Pancreas (tissue), 10 donors: ENCODE measurements around the gene ZC2HC1B. TPM values are rescaled to one million over a fixed set of nuclear protein-coding genes. Genes with fewer than 3 reads are reported as not detected.

Source experiments
- ATAC-seq, 4 donors: fragments of 200-7000 bp; cut with Tn5 transposase; one replicate each; pipeline versions ENCODE4 v1.8.0 to v1.9.1; 2020; ENCODE audit warnings: mild to moderate bottlenecking in 4 of 4, moderate library complexity in 4 of 4
- DNase-seq, 6 donors: peaks; one replicate each; pipeline ENCODE4 v3.0.0-alpha.2; 2020
- FAIRE-seq: peaks from 2 replicates; lab custom pipeline; 2012; peaks lifted over from hg19 to GRCh38; lab: Jason Lieb, UNC
- H3K27ac ChIP-seq, 4 donors: fragments of 200-600 bp; sonication (generic); 1 replicate in 3 of 4; 2 replicates in 1 of 4; pipeline versions ENCODE4 v1.5.0 to v1.8.0; 2020
- H3K27me3 ChIP-seq, 4 donors: fragments of 200-600 bp; one replicate each; pipeline ENCODE4 v1.8.0; 2021
- H3K36me3 ChIP-seq, 3 donors: fragments of 200-600 bp; sonication (generic) in 1 of 3; one replicate each; pipeline versions ENCODE4 v1.5.0 to v1.8.0; 2020 to 2021
- H3K4me1 ChIP-seq, 3 donors: fragments of 200-600 bp; one replicate each; pipeline ENCODE4 v1.8.0; 2021
- H3K4me3 ChIP-seq, 4 donors: fragments of 200-600 bp; sonication (generic) in 2 of 4; one replicate each; pipeline versions ENCODE4 v1.5.0 to v1.8.0; 2020 to 2021
- H3K9me3 ChIP-seq, 4 donors: fragments of 200-600 bp; one replicate each; pipeline ENCODE4 v1.8.0; 2021
- CTCF ChIP-seq, 4 donors: fragments of 200-600 bp; sonication (generic) in 3 of 4; IDR thresholded peaks; one replicate each; pipeline versions ENCODE4 v1.5.0 to v1.8.0; 2021; ENCODE audit warnings: antibody characterized with exemption in 4 of 4
- WGBS, 2 donors: extraction: QIAGEN DNeasy Blood & Tissue Kit; methylation state at CpG; one replicate each; pipeline ENCODE4 v1.1.7; 2013; 5-methylcytosine and 5-hydroxymethylcytosine counted together
- intact Hi-C, 3 donors: fragments of 100-400 bp; cut with DNase I; formaldehyde crosslinking; loops; one replicate each; pipeline versions ENCODE4 v1.11.1 to v1.14.2; 2022
- polyA plus RNA-seq, 2 donors: library from polyadenylated mRNA; stranded (reverse); fragments of 200-250 nt; gene quantifications; one replicate each; pipeline ENCODE4 v1.2.3, GENCODE V29; 2013
- total RNA-seq, 6 donors: library from RNA; stranded (reverse); fragmentation: NEBNext Ultra II Directional in 4 of 6; extraction: Animal tissue kit (Norgen Biotek cat#: 25700) in 4 of 6; gene quantifications; one replicate each; pipeline versions ENCODE4 v1.2.1 to v1.2.4, GENCODE V29; 2021 to 2023
- donor health status: healthy with polysubstance abuse.
- donor health status: DM: no; HTN: no; CAD: no; lungs with moderate emphysema.
- donor health status: DM: no; HTN: no; CAD: no.
- donor health status: control.
- donor health status: control.
- donor health status: Bipolar disorder and iron deficiency.
- donor health status: DM: yes; HTN: yes; CAD: no.
- donor health status: DM: no; HTN: no; CAD: no.
- donor health status: DM: no; HTN: no; CAD: no.
- donor health status: DM: yes; HTN: yes; CAD: no.

The ZC2HC1B gene
- total and polyA plus RNA-seq, 8 donors = not detected

GRCh38 chr6:143934867-143935266 lies 70.6 kb downstream of the ZC2HC1B start:
- Histone ChIP-seq H3K9me3 (no peaks in the 10 kb centered on the region), H3K27ac (no peak overlapping the region), H3K4me3 (no peak overlapping the region), H3K4me1 (no peaks in the 10 kb centered on the region), H3K27me3 (no peaks in the 10 kb centered on the region), H3K36me3 (no peaks in the 10 kb centered on the region)
- ATAC-seq (no peak), DNase-seq (no peak), FAIRE-seq (no peak)
- intact Hi-C loops = no loop called here
- WGBS, 2 donors = 77 to 84% methylated on average over 4 of the region's 4 CpGs
- TF ChIP-seq CTCF (IDR thresholded peaks at IDR 0.05) = no peak

GRCh38 chr6:143936347-143936746 lies 72.1 kb downstream of the ZC2HC1B start:
- Histone ChIP-seq H3K36me3 (no peaks in the 10 kb centered on the region), H3K4me3 (no peak overlapping the region), H3K9me3 (no peaks in the 10 kb centered on the region), H3K27me3 (no peaks in the 10 kb centered on the region), H3K27ac (no peak overlapping the region), H3K4me1 (peaks cover 0 to 4% (median 0%) of the 10 kb centered on the region in 3 donors)
- 80 to 83% methylated on average over 3 of the region's 3 CpGs for WGBS, 2 donors
- intact Hi-C loops = no loop called here
- no peak for ATAC-seq
- DNase-seq = no peak
- no peak for FAIRE-seq
- TF ChIP-seq CTCF (IDR thresholded peaks at IDR 0.05) = no peak

GRCh38 chr6:143936778-143937667 lies 72.7 kb downstream of the ZC2HC1B start:
- Histone ChIP-seq H3K4me1 (peaks cover 0 to 4% (median 0%) of the 10 kb centered on the region in 3 donors), H3K27me3 (no peaks in the 10 kb centered on the region), H3K4me3 (no peak overlapping the region), H3K36me3 (no peaks in the 10 kb centered on the region), H3K27ac (no peak overlapping the region), H3K9me3 (no peaks in the 10 kb centered on the region)
- intact Hi-C loops = no loop called here
- no peak for ATAC-seq
- DNase-seq = no peak
- 68 to 71% methylated on average over 5 of the region's 5 CpGs for WGBS, 2 donors
- FAIRE-seq = no peak
- TF ChIP-seq CTCF (IDR thresholded peaks at IDR 0.05) = no peak

- intact Hi-C loops = no loop called here
- Histone ChIP-seq H3K4me1 (peaks cover 0 to 4% (median 0%) of the 10 kb centered on the region in 3 donors), H3K36me3 (no peaks in the 10 kb centered on the region), H3K9me3 (no peaks in the 10 kb centered on the region), H3K4me3 (no peak overlapping the region), H3K27me3 (no peaks in the 10 kb centered on the region), H3K27ac (no peak overlapping the region)
- DNase-seq (no peak), ATAC-seq (no peak), FAIRE-seq (no peak)
- no peak for TF ChIP-seq CTCF (IDR thresholded peaks at IDR 0.05)
- WGBS, 2 donors = 95% methylated on average over 1 of the region's 1 CpG
Observed at GRCh38 chr6:143937668-143937970, 73.3 kb downstream of the ZC2HC1B start.

- Histone ChIP-seq H3K4me1 (peaks cover 0 to 4% (median 0%) of the 10 kb centered on the region in 3 donors), H3K27ac (no peak overlapping the region), H3K9me3 (no peaks in the 10 kb centered on the region), H3K36me3 (no peaks in the 10 kb centered on the region), H3K27me3 (no peaks in the 10 kb centered on the region), H3K4me3 (no peak overlapping the region)
- WGBS, 2 donors = 31 to 52% methylated on average over 4 of the region's 4 CpGs
- no peak for DNase-seq
- no peak for FAIRE-seq
- ATAC-seq = no peak
- intact Hi-C loops = no loop called here
- no peak for TF ChIP-seq CTCF (IDR thresholded peaks at IDR 0.05)
Observed at GRCh38 chr6:143939364-143939763, 75.1 kb downstream of the ZC2HC1B start.
